ENCODE data around the gene KRTAP10-1. TPM values are rescaled to one million over a fixed set of nuclear protein-coding genes. Genes with fewer than 3 reads are reported as not detected.

KRTAP10-1 gene
- polyA plus RNA-seq, 1 donor (not counting 4 experiments of a cell fraction or from before 2014, with no cell fraction given) = not detected

DNA sequence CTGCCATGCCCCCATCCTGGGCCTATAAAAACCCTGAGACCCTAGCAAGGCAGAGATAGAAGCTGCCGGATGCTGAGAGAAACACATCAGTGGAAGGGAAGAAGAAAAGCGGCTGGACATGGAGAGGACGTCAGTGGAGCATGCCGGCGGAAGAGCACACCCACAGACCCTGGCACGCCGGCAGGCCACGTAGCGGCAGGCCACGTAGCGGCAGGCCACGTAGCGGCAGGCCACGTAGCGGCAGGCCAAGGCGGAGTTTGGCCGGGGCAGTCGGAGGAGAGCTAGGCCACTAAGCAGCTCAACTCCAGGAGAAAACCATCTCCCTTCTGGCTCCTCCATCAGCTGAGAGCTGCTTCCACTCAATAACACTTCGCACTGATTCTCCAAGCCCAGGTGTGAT lies 49.6 kb downstream of the KRTAP10-1 start:
- FAIRE-seq = no peak

DNA sequence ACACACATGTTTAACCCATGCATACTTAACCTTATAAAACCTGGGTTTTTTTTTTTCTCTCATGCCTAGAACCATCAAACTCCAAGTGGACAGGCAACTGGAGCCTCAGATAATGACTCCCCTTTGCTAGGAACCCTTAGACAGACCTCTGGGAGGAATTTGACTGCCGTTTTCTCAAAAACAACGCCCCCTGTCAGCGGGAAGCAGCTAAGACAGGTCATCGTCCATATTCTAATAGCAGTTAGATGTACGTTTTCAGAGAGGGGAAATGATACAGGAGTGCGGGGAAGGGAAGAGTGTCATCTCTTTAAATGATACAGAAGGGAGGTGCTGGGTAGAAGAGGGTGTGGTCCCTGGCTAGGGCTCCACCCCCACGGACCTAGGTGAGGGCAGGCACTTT lies 50.0 kb downstream of the KRTAP10-1 start:
- DNase-seq (ENCODE audit: low read depth, low spot score) = no peak
- Histone ChIP-seq H3K9me3 (ENCODE audit: control insufficient read depth, low read depth, low read length) (peaks cover 16% of the 10 kb centered on the region), H3K36me3 (ENCODE audit: control insufficient read depth in 2 of 2, extremely low read depth in 1 of 2, insufficient read depth in 2 of 2, low read length in 2 of 2) (no peaks in the 10 kb centered on the region), H3K79me2 (ENCODE audit: control insufficient read depth, insufficient read depth, low read length) (no peaks in the 10 kb centered on the region), H3K4me2 (ENCODE audit: control insufficient read depth, extremely low read depth, insufficient read depth, low read depth, low read length) (no peak overlapping the region), H3K4me3 (ENCODE audit: control insufficient read depth in 2 of 3, extremely low read depth in 1 of 3, insufficient read depth in 2 of 3, low read depth in 1 of 3, low read length in 3 of 3) (no peak overlapping the region), H3K9ac (ENCODE audit: control insufficient read depth, extremely low read depth, insufficient read depth, low read length) (no peak overlapping the region), H3K4me1 (ENCODE audit: control insufficient read depth, extremely low read depth, insufficient read depth, low read length) (no peaks in the 10 kb centered on the region), H3K27ac (ENCODE audit: control insufficient read depth, insufficient read depth, low read length) (no peak overlapping the region), H3K27me3 (ENCODE audit: control insufficient read depth, extremely low read depth, insufficient read depth, low read length) (no peaks in the 10 kb centered on the region), H3K9me1 (ENCODE audit: control insufficient read depth, extremely low read depth, insufficient read depth, low read length) (no peaks in the 10 kb centered on the region), H4K20me1 (ENCODE audit: control insufficient read depth, extremely low read depth, insufficient read depth, low read length) (no peaks in the 10 kb centered on the region), H2AFZ (ENCODE audit: control insufficient read depth, low read length) (no peak overlapping the region)
- dilution Hi-C loops (cut with MboI; ENCODE audit: extremely low pct_ligation_motif_present, low sequenced_read_pairs) = loop anchor here (25.0 kb wide), 1 partner anchor 247 kb away; no protein-coding TSS in a partner anchor
- FAIRE-seq = no peak
- TF ChIP-seq, protein P1, sequence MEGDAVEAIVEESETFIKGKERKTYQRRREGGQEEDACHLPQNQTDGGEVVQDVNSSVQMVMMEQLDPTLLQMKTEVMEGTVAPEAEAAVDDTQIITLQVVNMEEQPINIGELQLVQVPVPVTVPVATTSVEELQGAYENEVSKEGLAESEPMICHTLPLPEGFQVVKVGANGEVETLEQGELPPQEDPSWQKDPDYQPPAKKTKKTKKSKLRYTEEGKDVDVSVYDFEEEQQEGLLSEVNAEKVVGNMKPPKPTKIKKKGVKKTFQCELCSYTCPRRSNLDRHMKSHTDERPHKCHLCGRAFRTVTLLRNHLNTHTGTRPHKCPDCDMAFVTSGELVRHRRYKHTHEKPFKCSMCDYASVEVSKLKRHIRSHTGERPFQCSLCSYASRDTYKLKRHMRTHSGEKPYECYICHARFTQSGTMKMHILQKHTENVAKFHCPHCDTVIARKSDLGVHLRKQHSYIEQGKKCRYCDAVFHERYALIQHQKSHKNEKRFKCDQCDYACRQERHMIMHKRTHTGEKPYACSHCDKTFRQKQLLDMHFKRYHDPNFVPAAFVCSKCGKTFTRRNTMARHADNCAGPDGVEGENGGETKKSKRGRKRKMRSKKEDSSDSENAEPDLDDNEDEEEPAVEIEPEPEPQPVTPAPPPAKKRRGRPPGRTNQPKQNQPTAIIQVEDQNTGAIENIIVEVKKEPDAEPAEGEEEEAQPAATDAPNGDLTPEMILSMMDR (optimal IDR thresholded peaks at IDR 0.05 in 1 of 3, IDR thresholded peaks at IDR 0.05 in 1 of 3, conservative IDR thresholded peaks at IDR 0.05 in 1 of 3; ENCODE audit: extremely low read depth in 1 of 3, insufficient read depth in 2 of 3, low read length in 3 of 3) = no peak
- no peak for TF ChIP-seq EZH2 (IDR thresholded peaks at IDR 0.05; ENCODE audit: low read length)

More for the DNA sequence above, 49.6 kb downstream of the KRTAP10-1 start:
- no peaks in the 10 kb centered on the region for H3K4me1 ChIP-seq (ENCODE audit: control insufficient read depth, extremely low read depth, insufficient read depth, low read length)
- dilution Hi-C loops (cut with MboI; ENCODE audit: extremely low pct_ligation_motif_present, low sequenced_read_pairs) = loop anchor here (25.0 kb wide), 1 partner anchor 247 kb away; no protein-coding TSS in a partner anchor
- H3K27ac ChIP-seq (ENCODE audit: control insufficient read depth, insufficient read depth, low read length) = no peak overlapping the region
- no peak overlapping the region for H3K9ac ChIP-seq (ENCODE audit: control insufficient read depth, extremely low read depth, insufficient read depth, low read length)
- TF ChIP-seq, protein P1 (optimal IDR thresholded peaks at IDR 0.05 in 1 of 3, IDR thresholded peaks at IDR 0.05 in 1 of 3, conservative IDR thresholded peaks at IDR 0.05 in 1 of 3; ENCODE audit: extremely low read depth in 1 of 3, insufficient read depth in 2 of 3, low read length in 3 of 3) = no peak
- no peak for TF ChIP-seq EZH2 (IDR thresholded peaks at IDR 0.05; ENCODE audit: low read length)
- no peaks in the 10 kb centered on the region for H3K79me2 ChIP-seq (ENCODE audit: control insufficient read depth, insufficient read depth, low read length)
- no peaks in the 10 kb centered on the region for H3K9me1 ChIP-seq (ENCODE audit: control insufficient read depth, extremely low read depth, insufficient read depth, low read length)
- no peak overlapping the region for H3K4me3 ChIP-seq (ENCODE audit: control insufficient read depth in 2 of 3, extremely low read depth in 1 of 3, insufficient read depth in 2 of 3, low read depth in 1 of 3, low read length in 3 of 3)
- H3K9me3 ChIP-seq (ENCODE audit: control insufficient read depth, low read depth, low read length) = peaks cover 17% of the 10 kb centered on the region
- H3K36me3 ChIP-seq (ENCODE audit: control insufficient read depth in 2 of 2, extremely low read depth in 1 of 2, insufficient read depth in 2 of 2, low read length in 2 of 2) = no peaks in the 10 kb centered on the region
- DNase-seq (ENCODE audit: low read depth, low spot score) = no peak
- H4K20me1 ChIP-seq (ENCODE audit: control insufficient read depth, extremely low read depth, insufficient read depth, low read length) = no peaks in the 10 kb centered on the region
- no peak overlapping the region for H2AFZ ChIP-seq (ENCODE audit: control insufficient read depth, low read length)
- no peak overlapping the region for H3K4me2 ChIP-seq (ENCODE audit: control insufficient read depth, extremely low read depth, insufficient read depth, low read depth, low read length)
- H3K27me3 ChIP-seq (ENCODE audit: control insufficient read depth, extremely low read depth, insufficient read depth, low read length) = no peaks in the 10 kb centered on the region

Other genes with a start within 250 kb of the KRTAP10-1 start
- 46.6 to 73.3 TPM (median 58.9 TPM) in 3 replicates for gene PFKL, start 240.1 kb downstream of the KRTAP10-1 start, polyA plus RNA-seq
- gene CFAP410, start 200.8 kb downstream of the KRTAP10-1 start, polyA plus RNA-seq = 2.2 to 5.7 TPM (median 2.9 TPM) in 3 replicates
- 0.31 to 0.60 TPM (median 0.52 TPM) in 3 replicates for gene TRPM2, start 186.6 kb downstream of the KRTAP10-1 start, polyA plus RNA-seq
- 1.4 to 1.9 TPM (median 1.6 TPM) in 3 replicates for gene LRRC3, start 84.7 kb downstream of the KRTAP10-1 start, polyA plus RNA-seq
- not detected in 3 replicates for gene KRTAP10-2, start 11.3 kb upstream of the KRTAP10-1 start, polyA plus RNA-seq
- not detected in 3 replicates for gene KRTAP10-3, start 18.6 kb upstream of the KRTAP10-1 start, polyA plus RNA-seq
- gene KRTAP10-4, start 33.5 kb upstream of the KRTAP10-1 start, polyA plus RNA-seq = 0.06 TPM in 1 of 3 replicates, not detected in the others
- gene KRTAP10-5, start 40.4 kb upstream of the KRTAP10-1 start, polyA plus RNA-seq = not detected in 3 replicates
- not detected in 3 replicates for gene KRTAP10-6, start 52.3 kb upstream of the KRTAP10-1 start, polyA plus RNA-seq
- not detected in 3 replicates for gene KRTAP10-7, start 60.4 kb upstream of the KRTAP10-1 start, polyA plus RNA-seq
- gene KRTAP10-8, start 71.9 kb upstream of the KRTAP10-1 start, polyA plus RNA-seq = not detected in 3 replicates
- not detected in 3 replicates for gene KRTAP10-9, start 86.9 kb upstream of the KRTAP10-1 start, polyA plus RNA-seq
- not detected in 3 replicates for gene KRTAP10-10, start 97.2 kb upstream of the KRTAP10-1 start, polyA plus RNA-seq
- gene KRTAP10-11, start 106.2 kb upstream of the KRTAP10-1 start, polyA plus RNA-seq = not detected in 3 replicates
- not detected in 3 replicates for gene KRTAP12-4, start 114.5 kb upstream of the KRTAP10-1 start, polyA plus RNA-seq
- gene KRTAP12-3, start 117.7 kb upstream of the KRTAP10-1 start, polyA plus RNA-seq = not detected in 3 replicates
- gene KRTAP12-2, start 126.7 kb upstream of the KRTAP10-1 start, polyA plus RNA-seq = not detected in 3 replicates
- gene KRTAP12-1, start 142.0 kb upstream of the KRTAP10-1 start, polyA plus RNA-seq = not detected in 3 replicates
- gene KRTAP10-12, start 157.0 kb upstream of the KRTAP10-1 start, polyA plus RNA-seq = not detected in 3 replicates
- 0.07 to 0.12 TPM in 2 of 3 replicates, not detected in the other for gene TSPEAR, start 171.4 kb upstream of the KRTAP10-1 start, polyA plus RNA-seq